Tibial nerve (tissue), 4 donors: ENCODE data around the gene COL2A1. TPM values are rescaled to one million over a fixed set of nuclear protein-coding genes. Genes with fewer than 3 reads are reported as not detected.

Experiments used
- DNase-seq, 2 donors: peaks; one replicate each; pipeline ENCODE4 v3.0.0-alpha.2; 2019; ENCODE audit warnings: low spot score in 2 of 2
- H3K27ac ChIP-seq, 4 donors: fragments of 200-600 bp; sonication (generic) in 3 of 4; one replicate each; pipeline ENCODE4 v1.5.1; 2017 to 2019; ENCODE audit warnings: mild to moderate bottlenecking in 1 of 4
- H3K27me3 ChIP-seq, 2 donors: fragments of 200-600 bp; sonication (generic) in 1 of 2; one replicate each; pipeline versions ENCODE4 v1.5.1 to v1.6.0; 2017 to 2019
- H3K36me3 ChIP-seq, 3 donors: fragments of 200-600 bp; sonication (generic); one replicate each; pipeline ENCODE4 v1.5.1; 2018 to 2019
- H3K4me1 ChIP-seq, 4 donors: fragments of 200-600 bp; sonication (generic) in 3 of 4; one replicate each; pipeline ENCODE4 v1.5.1; 2017 to 2019
- H3K4me3 ChIP-seq, 4 donors: fragments of 200-600 bp; sonication (generic) in 3 of 4; one replicate each; pipeline ENCODE4 v1.5.1; 2017 to 2019; ENCODE audit warnings: mild to moderate bottlenecking in 1 of 4, moderate library complexity in 1 of 4
- H3K9me3 ChIP-seq, 4 donors: fragments of 200-600 bp; sonication (generic) in 3 of 4; one replicate each; pipeline ENCODE4 v1.5.1; 2017 to 2019
- CTCF ChIP-seq, 5 experiments: fragments of 200-600 bp in 3 of 5; fragments of 450-650 bp in 2 of 5; sonication (generic) in 3 of 5; IDR thresholded peaks; one replicate each; pipeline ENCODE4 v1.5.1; 2016 to 2019; ENCODE audit warnings: antibody characterized with exemption in 5 of 5, mild to moderate bottlenecking in 3 of 5, moderate library complexity in 2 of 5
- EP300 ChIP-seq, 2 donors: sonication (generic); formaldehyde crosslinking; IDR thresholded peaks; one replicate each; pipeline ENCODE4 v1.6.1; 2017; ENCODE audit warnings: antibody characterized with exemption in 2 of 2, mild to moderate bottlenecking in 1 of 2
- POLR2A ChIP-seq, 2 donors: fragments of 450-650 bp; IDR thresholded peaks; one replicate each; pipeline ENCODE4 v1.6.1; 2017; ENCODE audit warnings: antibody characterized with exemption in 2 of 2, mild to moderate bottlenecking in 2 of 2, moderate library complexity in 2 of 2
- WGBS, 2 donors: methylation state at CpG; one replicate each; pipeline ENCODE4 v1.1.5; 2018; 5-methylcytosine and 5-hydroxymethylcytosine counted together
- total RNA-seq, 4 donors: library from RNA; depleted of rRNA; stranded (reverse); fragments of >200 nt; gene quantifications; one replicate each; pipeline ENCODE4 v1.1.0, GENCODE V29; 2016

Gene COL2A1
- total RNA-seq, 4 donors from 2014 or later, result not detected

- no peak for DNase-seq
- no peaks in the 10 kb centered on the region for H3K27me3 ChIP-seq
- no peak for TF ChIP-seq CTCF (IDR thresholded peaks at IDR 0.05)
- no peak for TF ChIP-seq POLR2A (IDR thresholded peaks at IDR 0.05)
- H3K36me3 ChIP-seq, result no peaks in the 10 kb centered on the region
- no peak overlapping the region for H3K27ac ChIP-seq
- 80 to 89% methylated on average over 8 of the region's 8 CpGs for WGBS, 2 donors
- no peak overlapping the region for H3K4me3 ChIP-seq
- no peaks in the 10 kb centered on the region for H3K9me3 ChIP-seq
- H3K4me1 ChIP-seq, result no peaks in the 10 kb centered on the region
These were observed 18.0 kb downstream of the COL2A1 start for GRCh38 chr12:47986291-47986660.

GRCh38 chr12:47985596-47986290, 18.5 kb downstream of the COL2A1 start:
- TF ChIP-seq EP300 (IDR thresholded peaks at IDR 0.05), result no peak
- no peak for TF ChIP-seq CTCF (IDR thresholded peaks at IDR 0.05)
- TF ChIP-seq POLR2A (IDR thresholded peaks at IDR 0.05), result no peak
- WGBS, 2 donors, result 86 to 89% methylated on average over 14 to 16 of the region's 16 CpGs
- Histone ChIP-seq H3K36me3 (no peaks in the 10 kb centered on the region), H3K9me3 (no peaks in the 10 kb centered on the region), H3K4me3 (no peak overlapping the region), H3K4me1 (no peaks in the 10 kb centered on the region), H3K27me3 (no peaks in the 10 kb centered on the region), H3K27ac (no peak overlapping the region)
- no peak for DNase-seq

GRCh38 chr12:47984331-47984801, 19.9 kb downstream of the COL2A1 start:
- no peak overlapping the region for H3K4me3 ChIP-seq
- no peaks in the 10 kb centered on the region for H3K27me3 ChIP-seq
- H3K9me3 ChIP-seq, result no peaks in the 10 kb centered on the region
- 93 to 94% methylated on average over 8 of the region's 8 CpGs for WGBS, 2 donors
- H3K4me1 ChIP-seq, result no peaks in the 10 kb centered on the region
- no peak overlapping the region for H3K27ac ChIP-seq
- H3K36me3 ChIP-seq, result no peaks in the 10 kb centered on the region
- DNase-seq, result no peak
- no peak for TF ChIP-seq POLR2A (IDR thresholded peaks at IDR 0.05)
- TF ChIP-seq CTCF (IDR thresholded peaks at IDR 0.05), result no peak
- no peak for TF ChIP-seq EP300 (IDR thresholded peaks at IDR 0.05)

GRCh38 chr12:47983541-47984115, 20.6 kb downstream of the COL2A1 start:
- H3K4me3 ChIP-seq, result no peak overlapping the region
- H3K36me3 ChIP-seq, result no peaks in the 10 kb centered on the region
- 85 to 93% methylated on average over 5 of the region's 5 CpGs for WGBS, 2 donors
- H3K9me3 ChIP-seq, result no peaks in the 10 kb centered on the region
- DNase-seq, result no peak
- no peak overlapping the region for H3K27ac ChIP-seq
- H3K4me1 ChIP-seq, result no peaks in the 10 kb centered on the region
- no peaks in the 10 kb centered on the region for H3K27me3 ChIP-seq
- no peak for TF ChIP-seq EP300 (IDR thresholded peaks at IDR 0.05)
- TF ChIP-seq CTCF (IDR thresholded peaks at IDR 0.05), result no peak
- no peak for TF ChIP-seq POLR2A (IDR thresholded peaks at IDR 0.05)

GRCh38 chr12:47982770-47983169, 21.5 kb downstream of the COL2A1 start:
- no peaks in the 10 kb centered on the region for H3K9me3 ChIP-seq
- TF ChIP-seq EP300 (IDR thresholded peaks at IDR 0.05) (no peak), CTCF (IDR thresholded peaks at IDR 0.05) (no peak), POLR2A (IDR thresholded peaks at IDR 0.05) (no peak)
- no peak for DNase-seq
- H3K27ac ChIP-seq, result no peak overlapping the region
- no peak overlapping the region for H3K4me3 ChIP-seq
- H3K27me3 ChIP-seq, result no peaks in the 10 kb centered on the region
- WGBS, 2 donors, result 87 to 90% methylated on average over 11 of the region's 11 CpGs
- H3K36me3 ChIP-seq, result no peaks in the 10 kb centered on the region
- no peaks in the 10 kb centered on the region for H3K4me1 ChIP-seq
